Skin epidermis (tissue), 12 donors: ENCODE results near the gene WDR31.
A peak's percentile ranks its signal among the peaks of the same experiment; 100 is the strongest.

Experiments
- H3K27ac ChIP-seq, 21 experiments: fragments of 200-600 bp; sonication (generic) in 11 of 21; one replicate each; pipeline ENCODE4 v1.5.0; 2020; ENCODE audit warnings: mild to moderate bottlenecking in 3 of 21, inconsistent platforms in 2 of 21, moderate library complexity in 2 of 21
- H3K4me3 ChIP-seq, 7 experiments: fragments of 200-600 bp; sonication (generic) in 2 of 7; one replicate each; pipeline ENCODE4 v1.5.0; 2020; ENCODE audit warnings: inconsistent platforms in 2 of 7, mild to moderate bottlenecking in 2 of 7, moderate library complexity in 1 of 7

WDR31 gene

GRCh38 chr9:113345190-113345589, 5.1 kb upstream of the WDR31 start:
- Histone ChIP-seq H3K4me3 (no peak overlapping the region), H3K27ac (peak overlapping the region in 3 of 21 experiments; percentile 23 to 77 (median 75))

- H3K4me3 ChIP-seq, result no peak overlapping the region
- peak overlapping the region in 14 of 21 experiments; percentile 20 to 80 (median 60) for H3K27ac ChIP-seq
Observed at GRCh38 chr9:113343732-113344231, 3.7 kb upstream of the WDR31 start.

DNA sequence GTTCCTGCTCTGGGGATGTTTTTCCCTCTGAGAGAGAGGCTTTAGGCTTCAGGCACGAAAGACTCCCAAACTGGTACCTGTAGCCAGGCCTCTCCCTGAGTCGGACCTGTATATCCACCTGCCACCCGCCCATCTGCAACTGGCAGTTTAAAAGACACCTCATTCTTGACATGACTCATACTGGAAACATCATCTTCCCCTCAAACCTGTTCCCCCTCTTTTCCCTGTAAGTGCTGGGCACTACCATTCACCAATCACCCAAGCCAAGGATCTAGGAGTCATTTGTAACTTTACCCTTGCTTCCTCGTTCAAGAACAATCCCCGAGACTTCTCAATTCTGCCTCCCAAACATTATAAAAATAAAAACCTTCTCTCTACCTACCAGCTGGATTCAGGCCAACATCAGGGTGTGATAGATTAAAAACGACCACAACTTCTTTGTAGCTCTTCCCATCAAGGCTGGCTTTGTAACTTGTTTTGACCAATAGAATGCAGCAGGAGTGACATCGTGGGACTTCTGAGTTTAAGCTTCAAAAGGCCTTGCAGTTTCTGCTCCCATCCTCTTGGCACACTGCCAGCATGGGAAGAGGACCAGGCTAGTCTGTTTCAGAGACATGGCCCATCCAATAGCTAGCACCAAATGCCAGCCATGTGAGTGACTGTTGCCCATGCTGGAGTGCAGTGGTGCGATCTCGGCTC, 1.8 kb upstream of the WDR31 start:
- Histone ChIP-seq H3K27ac (peak overlapping the region in 15 of 21 experiments; percentile 0 to 81 (median 56)), H3K4me3 (no peak overlapping the region)

DNA sequence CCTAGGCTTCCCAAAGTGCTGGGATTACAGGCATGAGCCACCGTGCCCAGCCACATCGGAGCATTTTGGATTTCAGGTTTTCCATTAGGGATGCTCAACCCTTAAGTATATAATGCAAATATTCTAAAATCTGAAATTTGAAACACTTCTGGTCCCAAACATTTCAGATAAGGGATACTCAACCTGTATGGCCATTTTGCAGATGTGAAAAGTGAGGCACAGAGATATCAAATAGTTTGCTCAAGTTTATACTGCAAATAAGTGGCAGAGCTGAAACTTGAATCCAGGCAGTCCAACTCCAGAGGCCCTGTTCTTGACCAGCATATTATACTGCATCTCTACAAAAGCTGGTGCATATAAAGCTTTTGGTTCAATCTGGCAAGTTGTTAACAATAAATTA, 2.4 kb downstream of the WDR31 start:
- Histone ChIP-seq H3K27ac (no peak overlapping the region), H3K4me3 (no peak overlapping the region)

- Histone ChIP-seq H3K27ac (no peak overlapping the region), H3K4me3 (no peak overlapping the region)
Observed at GRCh38 chr9:113331780-113332179, 8.3 kb downstream of the WDR31 start.

DNA sequence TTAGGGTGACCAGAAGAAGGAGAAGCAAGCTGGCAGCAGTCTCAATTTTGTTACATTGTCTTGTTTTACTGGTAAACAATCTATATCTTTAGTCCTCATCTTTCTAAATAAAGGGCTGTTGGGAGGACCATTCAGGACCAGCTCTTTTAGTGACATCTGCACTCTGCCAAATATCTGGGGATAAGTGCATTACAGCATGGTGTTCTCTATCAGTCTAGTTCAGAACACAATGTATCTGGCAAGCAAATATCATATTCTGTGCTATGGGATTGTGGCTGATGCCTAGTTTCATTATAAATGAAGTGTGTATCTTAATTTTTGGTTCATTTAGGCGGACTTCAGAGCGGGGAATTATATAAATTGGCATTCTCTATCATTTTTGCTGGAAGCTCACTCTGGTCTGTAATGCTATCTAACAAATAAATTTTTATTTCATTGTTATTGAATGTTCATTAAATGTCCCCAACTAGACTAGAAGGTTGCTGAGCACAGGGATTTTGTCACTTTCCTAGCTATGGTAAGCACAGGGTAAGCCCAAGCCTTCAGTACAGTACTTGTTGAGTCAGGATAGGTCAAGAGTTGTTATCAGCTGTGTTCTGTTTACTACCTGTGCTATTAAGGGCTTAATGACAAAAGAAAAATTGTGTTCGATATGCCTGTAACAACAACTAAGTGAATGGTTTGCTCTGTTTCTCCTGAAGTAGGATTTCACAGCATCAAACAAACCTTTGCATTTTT, 11.9 kb downstream of the WDR31 start:
- Histone ChIP-seq H3K27ac (no peak overlapping the region), H3K4me3 (no peak overlapping the region)

DNA sequence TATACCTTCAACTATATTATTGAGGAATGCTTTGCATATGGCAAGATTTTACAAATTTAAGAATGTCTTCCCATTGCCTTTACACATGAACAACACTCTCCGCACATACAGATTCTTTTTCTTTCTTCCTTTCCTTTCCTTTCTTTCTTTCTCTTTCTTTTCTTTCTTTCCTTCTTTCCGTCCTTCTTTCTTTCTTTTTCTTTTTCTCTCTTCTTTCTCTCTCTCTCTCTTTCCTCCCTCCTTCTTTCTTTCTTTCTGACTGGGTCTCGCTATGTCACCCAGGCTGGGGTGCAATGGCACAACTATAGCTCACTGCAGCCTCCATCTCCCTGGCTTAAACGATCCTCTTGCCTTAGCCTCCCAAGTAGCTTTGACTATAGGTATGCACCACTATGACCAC, 13.8 kb downstream of the WDR31 start:
- Histone ChIP-seq H3K4me3 (no peak overlapping the region), H3K27ac (no peak overlapping the region)

- Histone ChIP-seq H3K27ac (no peak overlapping the region), H3K4me3 (no peak overlapping the region)
Observed at GRCh38 chr9:113322671-113323070, 17.4 kb downstream of the WDR31 start.

DNA sequence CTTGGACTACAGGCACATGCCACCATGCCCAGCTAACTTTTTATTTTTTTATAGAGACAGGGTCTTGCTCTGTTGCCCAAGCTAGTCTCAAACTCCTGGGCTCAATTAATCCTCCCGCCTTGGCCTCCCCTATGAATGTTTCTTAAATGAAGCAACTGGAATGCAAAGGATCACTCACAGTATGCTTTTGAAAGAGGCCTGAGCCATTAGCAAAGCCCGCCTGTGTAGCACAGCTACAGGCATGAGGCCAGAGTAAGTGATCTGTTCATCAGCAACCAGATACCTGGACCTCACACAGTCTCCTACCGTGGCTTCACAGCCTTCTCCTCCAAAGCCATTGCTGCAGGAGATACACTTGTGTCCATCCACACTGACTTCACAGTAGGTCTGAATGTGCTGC, 20.0 kb downstream of the WDR31 start:
- Histone ChIP-seq H3K27ac (no peak overlapping the region), H3K4me3 (no peak overlapping the region)

GRCh38 chr9:113319054-113319453, 21.0 kb downstream of the WDR31 start:
- no peak overlapping the region for H3K27ac ChIP-seq
- no peak overlapping the region for H3K4me3 ChIP-seq

- no peak overlapping the region for H3K4me3 ChIP-seq
Observed at GRCh38 chr9:113317777-113318176, 22.3 kb downstream of the WDR31 start.

GRCh38 chr9:113316030-113316429, 24.0 kb downstream of the WDR31 start:
- Histone ChIP-seq H3K27ac (no peak overlapping the region), H3K4me3 (no peak overlapping the region)

More at GRCh38 chr9:113317777-113318176, 22.3 kb downstream of the WDR31 start:
- no peak overlapping the region for H3K27ac ChIP-seq

- no peak overlapping the region for H3K4me3 ChIP-seq
- H3K27ac ChIP-seq, result no peak overlapping the region
Observed at GRCh38 chr9:113315231-113315630, 24.8 kb downstream of the WDR31 start.

GRCh38 chr9:113313261-113313660, 26.8 kb downstream of the WDR31 start:
- no peak overlapping the region for H3K27ac ChIP-seq
- H3K4me3 ChIP-seq, result no peak overlapping the region

DNA sequence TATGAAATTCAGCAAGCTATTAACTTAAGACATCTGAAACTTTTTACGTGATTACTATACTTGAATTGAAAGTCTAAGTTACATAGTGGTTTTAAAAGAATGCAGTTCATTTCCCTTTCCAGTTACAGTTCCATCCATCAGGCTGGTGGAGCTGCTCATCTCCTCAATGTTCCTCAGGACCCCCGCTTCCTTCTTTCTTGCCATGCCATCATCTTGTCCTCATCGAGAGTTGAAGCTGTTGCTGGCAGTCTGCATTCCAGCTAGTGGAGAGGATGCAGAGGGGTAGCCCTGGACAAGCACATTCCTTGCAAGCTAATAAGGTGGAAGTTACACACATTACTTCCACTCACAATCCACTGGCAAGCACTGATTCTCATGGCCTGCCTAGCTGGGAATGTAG, 28.1 kb downstream of the WDR31 start:
- no peak overlapping the region for H3K27ac ChIP-seq
- H3K4me3 ChIP-seq, result no peak overlapping the region

- Histone ChIP-seq H3K27ac (peak overlapping the region in 1 of 21 experiments; percentile 5), H3K4me3 (no peak overlapping the region)
Observed at GRCh38 chr9:113310538-113310937, 29.5 kb downstream of the WDR31 start.

- H3K4me3 ChIP-seq, result no peak overlapping the region
- H3K27ac ChIP-seq, result no peak overlapping the region
Observed at GRCh38 chr9:113309204-113309813, 30.8 kb downstream of the WDR31 start.

DNA sequence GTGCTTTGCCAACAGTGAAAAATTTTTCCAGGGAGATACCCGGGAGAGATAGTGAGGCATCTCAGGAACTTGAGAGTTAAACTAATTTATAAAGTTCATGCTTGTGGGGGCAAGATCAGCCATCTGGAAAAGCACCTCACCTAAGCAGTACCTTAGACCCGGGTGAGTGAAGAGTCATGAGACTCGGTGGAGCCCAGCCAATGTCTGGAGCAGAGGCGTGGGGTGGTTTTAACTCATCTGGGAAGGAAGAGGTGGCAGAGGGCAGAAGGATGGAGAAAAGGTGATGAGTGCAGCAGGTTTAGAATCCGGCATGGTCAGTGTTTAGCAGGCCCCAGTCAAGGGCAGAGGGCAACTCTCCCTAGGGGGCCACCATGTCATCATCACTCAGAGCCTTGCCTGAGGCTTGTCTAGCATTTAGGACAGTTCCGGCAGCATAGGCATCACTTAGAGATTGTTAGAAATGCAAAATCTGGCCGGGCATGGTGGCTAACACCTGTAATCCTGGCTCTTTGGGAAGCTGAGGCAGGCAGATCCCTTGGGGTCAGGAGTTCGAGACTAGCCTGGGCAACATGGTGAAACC, 32.6 kb downstream of the WDR31 start:
- no peak overlapping the region for H3K4me3 ChIP-seq

GRCh38 chr9:113306566-113306965, 33.5 kb downstream of the WDR31 start:
- no peak overlapping the region for H3K4me3 ChIP-seq
- no peak overlapping the region for H3K27ac ChIP-seq

More for the DNA sequence above, 32.6 kb downstream of the WDR31 start:
- H3K27ac ChIP-seq, result no peak overlapping the region

DNA sequence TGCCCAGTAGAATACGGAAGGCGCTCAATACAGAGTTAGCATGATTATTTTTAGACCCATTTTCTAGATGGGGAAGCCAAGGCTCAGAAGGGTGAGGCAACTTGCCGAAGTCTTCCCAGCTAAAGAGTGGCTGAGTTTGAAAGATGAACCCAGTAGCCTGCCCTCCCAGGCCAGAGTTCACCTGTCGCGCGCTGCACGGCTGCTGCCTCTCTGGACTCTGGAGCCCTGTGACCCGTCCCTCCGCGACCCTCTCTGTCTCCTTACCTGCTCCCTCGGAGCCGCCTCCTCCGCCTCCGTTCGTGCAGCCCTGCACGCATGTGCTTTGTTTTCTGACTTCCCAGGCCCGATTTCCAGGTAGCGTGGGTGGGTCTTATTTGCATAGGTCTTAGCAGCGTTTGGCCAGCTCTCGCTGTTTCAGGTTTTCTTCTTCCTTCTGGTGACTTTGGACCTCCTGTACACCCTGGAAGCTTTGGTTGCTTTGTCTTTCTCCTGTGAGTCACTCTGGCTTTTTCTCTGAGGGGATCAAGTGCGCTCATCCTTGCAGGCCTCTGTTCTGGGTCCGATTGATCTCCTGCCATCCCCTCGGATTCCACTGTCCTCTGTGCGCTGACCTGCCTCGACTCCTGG, 37.2 kb downstream of the WDR31 start, which contains the start of gene RNF183:
Gene RNF183, minus strand, starts transcription at position 585 of the 627 bp plus-strand sequence. CDS start 5,192 bp downstream, outside the sequence.
- Histone ChIP-seq H3K27ac (no peak within 1 kb of the TSS), H3K4me3 (no peak within 1 kb of the TSS)
